GM23338 (cell line): ENCODE data around the gene RPS18. TPM values are rescaled to one million over a fixed set of nuclear protein-coding genes. Genes with fewer than 3 reads are reported as not detected.

Source experiments
- ATAC-seq: fragments of 200-7000 bp; cut with Tn5 transposase; 3 replicates; pipeline ENCODE4 v1.9.1; 2020
- DNase-seq: peaks from one replicate; pipeline ENCODE4 v3.0.0-alpha.2; 2015; ENCODE audit warnings: low spot score
- H2AFZ ChIP-seq: fragments of 200-600 bp; sonication (generic); 2 replicates; pipeline ENCODE4 v1.8.0; 2016; ENCODE audit warnings: antibody characterized with exemption, mild to moderate bottlenecking, moderate library complexity
- H3F3A ChIP-seq: fragments of 200-600 bp; sonication (generic); replicated peaks from 2 replicates; pipeline ENCODE4 v1.8.0; 2017; ENCODE audit warnings: antibody characterized with exemption, mixed run types, low read depth
- H3K27ac ChIP-seq: fragments of 200-600 bp; sonication (generic); 2 replicates; pipeline ENCODE4 v1.6.1; 2016; ENCODE audit warnings: low read depth
- H3K27me3 ChIP-seq: fragments of 200-600 bp; sonication (generic); 2 replicates; pipeline ENCODE4 v1.8.0; 2016; ENCODE audit warnings: mild to moderate bottlenecking, mixed run types, moderate library complexity; ENCODE audit not compliant: insufficient read depth
- H3K36me3 ChIP-seq: fragments of 200-600 bp; sonication (generic); 2 replicates; pipeline ENCODE4 v1.8.0; 2016; ENCODE audit warnings: mild to moderate bottlenecking; ENCODE audit not compliant: insufficient read depth
- H3K4me1 ChIP-seq: fragments of 200-600 bp; sonication (generic); 2 replicates; pipeline ENCODE4 v1.8.0; 2016; ENCODE audit warnings: mild to moderate bottlenecking, moderate library complexity; ENCODE audit not compliant: insufficient read depth
- H3K4me2 ChIP-seq: fragments of 200-600 bp; sonication (generic); 2 replicates; pipeline ENCODE4 v1.7.1; 2017; ENCODE audit warnings: mixed run types
- H3K4me3 ChIP-seq: fragments of 200-600 bp; sonication (generic); 2 replicates; pipeline ENCODE4 v1.6.1; 2016; ENCODE audit warnings: mixed run types
- H3K79me2 ChIP-seq: fragments of 200-600 bp; sonication (generic); replicated peaks from 2 replicates; pipeline ENCODE4 v1.8.0; 2017; ENCODE audit warnings: mild to moderate bottlenecking; ENCODE audit not compliant: insufficient read depth
- H3K9me2 ChIP-seq: fragments of 200-600 bp; sonication (generic); 2 replicates; pipeline ENCODE4 v1.8.0; 2017; ENCODE audit not compliant: insufficient read depth
- H4K20me1 ChIP-seq: fragments of 200-600 bp; sonication (generic); replicated peaks from 2 replicates; pipeline ENCODE4 v1.8.0; 2017; ENCODE audit warnings: mild to moderate bottlenecking; ENCODE audit not compliant: insufficient read depth
- H3K27ac Mint-ChIP-seq: 2 replicates; pipeline ENCODE4 v1.8.0; 2020; ENCODE audit warnings: inconsistent platforms, mild to moderate bottlenecking, moderate library complexity, mixed read lengths
- H3K27me3 Mint-ChIP-seq: 3 replicates; pipeline ENCODE4 v1.8.0; 2022; ENCODE audit warnings: low read depth, mild to moderate bottlenecking, moderate library complexity, mixed read lengths, inconsistent platforms; ENCODE audit not compliant: insufficient read depth, poor library complexity
- H3K36me3 Mint-ChIP-seq: 3 replicates; pipeline ENCODE4 v1.8.0; 2021; ENCODE audit warnings: low read depth, mild to moderate bottlenecking, inconsistent platforms, moderate library complexity, mixed read lengths
- H3K4me1 Mint-ChIP-seq: 3 replicates; pipeline ENCODE4 v1.8.0; 2020; ENCODE audit warnings: mild to moderate bottlenecking, inconsistent platforms, mixed read lengths
- H3K4me3 Mint-ChIP-seq: 3 replicates; pipeline ENCODE4 v1.8.0; 2021; ENCODE audit warnings: moderate library complexity, mild to moderate bottlenecking, inconsistent platforms, mixed read lengths
- H3K9me3 Mint-ChIP-seq: 3 replicates; pipeline ENCODE4 v1.8.0; 2020; ENCODE audit warnings: moderate library complexity, mild to moderate bottlenecking, inconsistent platforms, mixed read lengths
- CREB1 ChIP-seq: fragments of 250-450 bp; sonication (Bioruptor Pico); IDR thresholded peaks from 2 replicates; pipeline ENCODE4 v1.5.0; 2020; ENCODE audit warnings: low read depth, mild to moderate bottlenecking, moderate library complexity
- CTCF ChIP-seq, 2 experiments: fragments of 200-600 bp in 1 of 2; sonication (generic) in 1 of 2; conservative IDR thresholded peaks; 2 replicates each; pipeline versions ENCODE4 v1.5.1 to v1.6.1; 2016 to 2017; ENCODE audit warnings: antibody characterized with exemption in 2 of 2, low read depth in 2 of 2, mild to moderate bottlenecking in 2 of 2, moderate library complexity in 1 of 2
- ETS1 ChIP-seq: IDR thresholded peaks from 2 replicates; pipeline ENCODE4 v1.6.1; 2016; ENCODE audit warnings: antibody characterized with exemption
- EZH2 ChIP-seq: fragments of 200-600 bp; sonication (generic); IDR thresholded peaks from one replicate; pipeline ENCODE4 v1.8.0; 2017; ENCODE audit warnings: antibody characterized with exemption, mild to moderate bottlenecking, low read depth; ENCODE audit not compliant: unreplicated experiment
- EZH2phosphoT487 ChIP-seq: fragments of 200-600 bp; sonication (generic); IDR thresholded peaks from one replicate; pipeline ENCODE4 v1.8.1; 2018; ENCODE audit warnings: antibody characterized with exemption; ENCODE audit not compliant: unreplicated experiment
- JUNB ChIP-seq: IDR thresholded peaks from one replicate; pipeline ENCODE4 v1.6.1; 2016; ENCODE audit warnings: antibody characterized with exemption; ENCODE audit not compliant: unreplicated experiment
- NANOG ChIP-seq: IDR thresholded peaks from 2 replicates; pipeline ENCODE4 v1.6.1; 2016; ENCODE audit warnings: antibody characterized with exemption, borderline replicate concordance
- POLR2AphosphoS5 ChIP-seq: IDR thresholded peaks from 2 replicates; pipeline ENCODE4 v1.6.1; 2016; ENCODE audit warnings: antibody characterized with exemption, low read depth
- STAT1 ChIP-seq: IDR thresholded peaks from one replicate; pipeline ENCODE4 v1.6.1; 2016; ENCODE audit warnings: antibody characterized with exemption; ENCODE audit not compliant: unreplicated experiment
- ZNF114 ChIP-seq: fragments of 250-450 bp; sonication (Bioruptor Pico); IDR thresholded peaks from 2 replicates; pipeline ENCODE4 v1.5.0; 2020; ENCODE audit warnings: mild to moderate bottlenecking, moderate library complexity
- ZNF331 ChIP-seq: fragments of 250-450 bp; sonication (Bioruptor Pico); IDR thresholded peaks from 2 replicates; pipeline ENCODE4 v1.5.0; 2020; ENCODE audit warnings: low read depth, mild to moderate bottlenecking, moderate library complexity
- polyA plus RNA-seq: library from polyadenylated mRNA; unstranded; fragments of >200 nt; fragmentation: Nextera tagmentation; extraction: Ambion mirVana; gene quantifications from 2 replicates; pipeline ENCODE4 v1.2.1, GENCODE V29; 2016
- total RNA-seq: library from RNA; depleted of rRNA; stranded (reverse); fragments of >200 nt; shearing (Covaris generic); gene quantifications from 2 replicates; pipeline ENCODE4 v1.2.3, GENCODE V29; 2014
- TF ChIP-seq, protein P1 (sequence below): fragments of 250-450 bp; sonication (Bioruptor Pico); IDR thresholded peaks from 2 replicates; pipeline ENCODE4 v1.5.0; 2020; ENCODE audit warnings: mild to moderate bottlenecking, moderate library complexity
- TF ChIP-seq, protein P2 (sequence below): IDR thresholded peaks from one replicate; pipeline ENCODE4 v1.6.1; 2018; ENCODE audit warnings: antibody characterized with exemption; ENCODE audit not compliant: unreplicated experiment

Gene RPS18
- total and polyA plus RNA-seq, 2 experiments from 2014 or later = 2,133 to 4,776 TPM

GRCh38 chr6:33254591-33254990 is 17.3 kb upstream of the RPS18 start:
- H3K27ac Mint-ChIP-seq = no peak overlapping the region
- no peaks in the 10 kb centered on the region for H4K20me1 ChIP-seq
- H3K4me3 ChIP-seq = no peak overlapping the region
- peaks cover 8% of the 10 kb centered on the region for H3K4me1 ChIP-seq
- no peak for ATAC-seq
- H3K36me3 Mint-ChIP-seq = peaks cover 42% of the 10 kb centered on the region
- H3K27ac ChIP-seq = no peak overlapping the region
- no peaks in the 10 kb centered on the region; the same call in 2 of the 3 replicates for H3K9me3 Mint-ChIP-seq
- TF ChIP-seq, protein P1, sequence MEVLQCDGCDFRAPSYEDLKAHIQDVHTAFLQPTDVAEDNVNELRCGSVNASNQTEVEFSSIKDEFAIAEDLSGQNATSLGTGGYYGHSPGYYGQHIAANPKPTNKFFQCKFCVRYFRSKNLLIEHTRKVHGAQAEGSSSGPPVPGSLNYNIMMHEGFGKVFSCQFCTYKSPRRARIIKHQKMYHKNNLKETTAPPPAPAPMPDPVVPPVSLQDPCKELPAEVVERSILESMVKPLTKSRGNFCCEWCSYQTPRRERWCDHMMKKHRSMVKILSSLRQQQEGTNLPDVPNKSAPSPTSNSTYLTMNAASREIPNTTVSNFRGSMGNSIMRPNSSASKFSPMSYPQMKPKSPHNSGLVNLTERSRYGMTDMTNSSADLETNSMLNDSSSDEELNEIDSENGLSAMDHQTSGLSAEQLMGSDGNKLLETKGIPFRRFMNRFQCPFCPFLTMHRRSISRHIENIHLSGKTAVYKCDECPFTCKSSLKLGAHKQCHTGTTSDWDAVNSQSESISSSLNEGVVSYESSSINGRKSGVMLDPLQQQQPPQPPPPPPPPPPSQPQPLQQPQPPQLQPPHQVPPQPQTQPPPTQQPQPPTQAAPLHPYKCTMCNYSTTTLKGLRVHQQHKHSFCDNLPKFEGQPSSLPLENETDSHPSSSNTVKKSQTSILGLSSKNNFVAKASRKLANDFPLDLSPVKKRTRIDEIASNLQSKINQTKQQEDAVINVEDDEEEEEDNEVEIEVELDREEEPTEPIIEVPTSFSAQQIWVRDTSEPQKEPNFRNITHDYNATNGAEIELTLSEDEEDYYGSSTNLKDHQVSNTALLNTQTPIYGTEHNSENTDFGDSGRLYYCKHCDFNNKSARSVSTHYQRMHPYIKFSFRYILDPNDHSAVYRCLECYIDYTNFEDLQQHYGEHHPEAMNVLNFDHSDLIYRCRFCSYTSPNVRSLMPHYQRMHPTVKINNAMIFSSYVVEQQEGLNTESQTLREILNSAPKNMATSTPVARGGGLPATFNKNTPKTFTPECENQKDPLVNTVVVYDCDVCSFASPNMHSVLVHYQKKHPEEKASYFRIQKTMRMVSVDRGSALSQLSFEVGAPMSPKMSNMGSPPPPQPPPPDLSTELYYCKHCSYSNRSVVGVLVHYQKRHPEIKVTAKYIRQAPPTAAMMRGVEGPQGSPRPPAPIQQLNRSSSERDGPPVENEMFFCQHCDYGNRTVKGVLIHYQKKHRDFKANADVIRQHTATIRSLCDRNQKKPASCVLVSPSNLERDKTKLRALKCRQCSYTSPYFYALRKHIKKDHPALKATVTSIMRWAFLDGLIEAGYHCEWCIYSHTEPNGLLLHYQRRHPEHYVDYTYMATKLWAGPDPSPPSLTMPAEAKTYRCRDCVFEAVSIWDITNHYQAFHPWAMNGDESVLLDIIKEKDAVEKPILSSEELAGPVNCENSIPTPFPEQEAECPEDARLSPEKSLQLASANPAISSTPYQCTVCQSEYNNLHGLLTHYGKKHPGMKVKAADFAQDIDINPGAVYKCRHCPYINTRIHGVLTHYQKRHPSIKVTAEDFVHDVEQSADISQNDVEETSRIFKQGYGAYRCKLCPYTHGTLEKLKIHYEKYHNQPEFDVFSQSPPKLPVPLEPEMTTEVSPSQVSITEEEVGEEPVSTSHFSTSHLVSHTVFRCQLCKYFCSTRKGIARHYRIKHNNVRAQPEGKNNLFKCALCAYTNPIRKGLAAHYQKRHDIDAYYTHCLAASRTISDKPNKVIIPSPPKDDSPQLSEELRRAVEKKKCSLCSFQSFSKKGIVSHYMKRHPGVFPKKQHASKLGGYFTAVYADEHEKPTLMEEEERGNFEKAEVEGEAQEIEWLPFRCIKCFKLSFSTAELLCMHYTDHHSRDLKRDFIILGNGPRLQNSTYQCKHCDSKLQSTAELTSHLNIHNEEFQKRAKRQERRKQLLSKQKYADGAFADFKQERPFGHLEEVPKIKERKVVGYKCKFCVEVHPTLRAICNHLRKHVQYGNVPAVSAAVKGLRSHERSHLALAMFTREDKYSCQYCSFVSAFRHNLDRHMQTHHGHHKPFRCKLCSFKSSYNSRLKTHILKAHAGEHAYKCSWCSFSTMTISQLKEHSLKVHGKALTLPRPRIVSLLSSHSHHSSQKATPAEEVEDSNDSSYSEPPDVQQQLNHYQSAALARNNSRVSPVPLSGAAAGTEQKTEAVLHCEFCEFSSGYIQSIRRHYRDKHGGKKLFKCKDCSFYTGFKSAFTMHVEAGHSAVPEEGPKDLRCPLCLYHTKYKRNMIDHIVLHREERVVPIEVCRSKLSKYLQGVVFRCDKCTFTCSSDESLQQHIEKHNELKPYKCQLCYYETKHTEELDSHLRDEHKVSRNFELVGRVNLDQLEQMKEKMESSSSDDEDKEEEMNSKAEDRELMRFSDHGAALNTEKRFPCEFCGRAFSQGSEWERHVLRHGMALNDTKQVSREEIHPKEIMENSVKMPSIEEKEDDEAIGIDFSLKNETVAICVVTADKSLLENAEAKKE (CRISPR knock-in tag) = no peak
- TF ChIP-seq CTCF (conservative IDR thresholded peaks at IDR 0.05; ENCODE audit: low read depth in 2 of 2) (no peak), EZH2phosphoT487 (no peak), ZNF114 (CRISPR knock-in tag) (no peak), EZH2 (no peak), ZNF331 (CRISPR knock-in tag) (no peak), CREB1 (CRISPR knock-in tag) (no peak), NANOG (no peak), POLR2AphosphoS5 (no peak), STAT1 (no peak), ETS1 (no peak), JUNB (no peak)
- TF ChIP-seq, protein P2, sequence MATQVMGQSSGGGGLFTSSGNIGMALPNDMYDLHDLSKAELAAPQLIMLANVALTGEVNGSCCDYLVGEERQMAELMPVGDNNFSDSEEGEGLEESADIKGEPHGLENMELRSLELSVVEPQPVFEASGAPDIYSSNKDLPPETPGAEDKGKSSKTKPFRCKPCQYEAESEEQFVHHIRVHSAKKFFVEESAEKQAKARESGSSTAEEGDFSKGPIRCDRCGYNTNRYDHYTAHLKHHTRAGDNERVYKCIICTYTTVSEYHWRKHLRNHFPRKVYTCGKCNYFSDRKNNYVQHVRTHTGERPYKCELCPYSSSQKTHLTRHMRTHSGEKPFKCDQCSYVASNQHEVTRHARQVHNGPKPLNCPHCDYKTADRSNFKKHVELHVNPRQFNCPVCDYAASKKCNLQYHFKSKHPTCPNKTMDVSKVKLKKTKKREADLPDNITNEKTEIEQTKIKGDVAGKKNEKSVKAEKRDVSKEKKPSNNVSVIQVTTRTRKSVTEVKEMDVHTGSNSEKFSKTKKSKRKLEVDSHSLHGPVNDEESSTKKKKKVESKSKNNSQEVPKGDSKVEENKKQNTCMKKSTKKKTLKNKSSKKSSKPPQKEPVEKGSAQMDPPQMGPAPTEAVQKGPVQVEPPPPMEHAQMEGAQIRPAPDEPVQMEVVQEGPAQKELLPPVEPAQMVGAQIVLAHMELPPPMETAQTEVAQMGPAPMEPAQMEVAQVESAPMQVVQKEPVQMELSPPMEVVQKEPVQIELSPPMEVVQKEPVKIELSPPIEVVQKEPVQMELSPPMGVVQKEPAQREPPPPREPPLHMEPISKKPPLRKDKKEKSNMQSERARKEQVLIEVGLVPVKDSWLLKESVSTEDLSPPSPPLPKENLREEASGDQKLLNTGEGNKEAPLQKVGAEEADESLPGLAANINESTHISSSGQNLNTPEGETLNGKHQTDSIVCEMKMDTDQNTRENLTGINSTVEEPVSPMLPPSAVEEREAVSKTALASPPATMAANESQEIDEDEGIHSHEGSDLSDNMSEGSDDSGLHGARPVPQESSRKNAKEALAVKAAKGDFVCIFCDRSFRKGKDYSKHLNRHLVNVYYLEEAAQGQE = no peak
- H2AFZ ChIP-seq = no peak overlapping the region
- H3K27me3 Mint-ChIP-seq = peaks cover 4% of the 10 kb centered on the region
- no peak overlapping the region for H3K4me3 Mint-ChIP-seq
- no peaks in the 10 kb centered on the region for H3K36me3 ChIP-seq
- H3K4me2 ChIP-seq = no peak overlapping the region
- H3K4me1 Mint-ChIP-seq = peaks cover 12% of the 10 kb centered on the region
- no peaks in the 10 kb centered on the region for H3K79me2 ChIP-seq
- H3F3A ChIP-seq = peaks cover 8% of the 10 kb centered on the region; the same call in 1 of the 2 replicates
- no peak for DNase-seq
- H3K9me2 ChIP-seq = no peaks in the 10 kb centered on the region
- H3K27me3 ChIP-seq = no peaks in the 10 kb centered on the region
